ENCODE measurements around the gene GLRX5. TPM values are rescaled to one million over a fixed set of nuclear protein-coding genes. Genes with fewer than 3 reads are reported as not detected.

The GLRX5 gene
- total and polyA plus RNA-seq, 2 donors (not counting 1 experiment from before 2014, with no cell fraction given), result 28.4 to 47.6 TPM

DNA sequence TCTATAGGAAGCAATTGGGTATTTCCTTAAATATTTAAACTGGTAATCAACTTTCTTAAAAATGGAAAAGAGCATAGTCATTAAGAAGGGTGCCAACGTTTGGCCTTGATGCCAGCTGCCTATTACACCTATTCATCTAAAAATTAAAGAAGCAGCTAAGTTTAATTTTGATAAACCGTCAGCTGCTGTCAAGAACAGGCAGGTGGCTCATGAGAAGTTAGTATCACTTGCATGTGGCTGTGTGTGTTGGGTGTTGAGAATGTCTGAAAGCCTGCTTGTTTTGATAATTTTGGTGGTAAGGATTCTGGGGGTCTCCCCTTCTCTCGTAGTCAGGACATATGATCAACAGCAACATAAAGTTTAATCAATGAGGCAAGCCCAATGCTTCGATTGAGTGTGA is 6.5 kb downstream of the GLRX5 start:
- H3K4me3 ChIP-seq (replicated peaks in 1 of 4; ENCODE audit: control extremely low read depth in 1 of 4, insufficient read depth in 1 of 4, low read depth in 3 of 4, low read length in 4 of 4), result no peak overlapping the region
- no peaks in the 10 kb centered on the region for H4K20me1 ChIP-seq (ENCODE audit: control insufficient read depth, extremely low read depth, insufficient read depth, low read length)
- H3K4me1 ChIP-seq (ENCODE audit: control insufficient read depth, extremely low read depth, insufficient read depth, low read length), result peaks cover 3% of the 10 kb centered on the region
- H3K36me3 ChIP-seq (ENCODE audit: control insufficient read depth, insufficient read depth, low read length), result peaks cover 3% of the 10 kb centered on the region
- DNase-seq (ENCODE audit: low read depth in 2 of 2), result no peak
- no peak for TF ChIP-seq EZH2 (IDR thresholded peaks at IDR 0.05; ENCODE audit: low read length, missing control alignments)
- TF ChIP-seq, protein P1, sequence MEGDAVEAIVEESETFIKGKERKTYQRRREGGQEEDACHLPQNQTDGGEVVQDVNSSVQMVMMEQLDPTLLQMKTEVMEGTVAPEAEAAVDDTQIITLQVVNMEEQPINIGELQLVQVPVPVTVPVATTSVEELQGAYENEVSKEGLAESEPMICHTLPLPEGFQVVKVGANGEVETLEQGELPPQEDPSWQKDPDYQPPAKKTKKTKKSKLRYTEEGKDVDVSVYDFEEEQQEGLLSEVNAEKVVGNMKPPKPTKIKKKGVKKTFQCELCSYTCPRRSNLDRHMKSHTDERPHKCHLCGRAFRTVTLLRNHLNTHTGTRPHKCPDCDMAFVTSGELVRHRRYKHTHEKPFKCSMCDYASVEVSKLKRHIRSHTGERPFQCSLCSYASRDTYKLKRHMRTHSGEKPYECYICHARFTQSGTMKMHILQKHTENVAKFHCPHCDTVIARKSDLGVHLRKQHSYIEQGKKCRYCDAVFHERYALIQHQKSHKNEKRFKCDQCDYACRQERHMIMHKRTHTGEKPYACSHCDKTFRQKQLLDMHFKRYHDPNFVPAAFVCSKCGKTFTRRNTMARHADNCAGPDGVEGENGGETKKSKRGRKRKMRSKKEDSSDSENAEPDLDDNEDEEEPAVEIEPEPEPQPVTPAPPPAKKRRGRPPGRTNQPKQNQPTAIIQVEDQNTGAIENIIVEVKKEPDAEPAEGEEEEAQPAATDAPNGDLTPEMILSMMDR (conservative IDR thresholded peaks at IDR 0.05 in 1 of 2, IDR thresholded peaks at IDR 0.05 in 1 of 2; ENCODE audit: low read depth in 1 of 2, low read length in 2 of 2), result no peak
- H3K27ac ChIP-seq (ENCODE audit: insufficient read depth, low read length), result no peak overlapping the region
- H3K4me2 ChIP-seq (ENCODE audit: extremely low read depth, insufficient read depth, low read length), result no peak overlapping the region
- H3K27me3 ChIP-seq (ENCODE audit: control insufficient read depth, insufficient read depth, low read length), result no peaks in the 10 kb centered on the region
- H3K9ac ChIP-seq (ENCODE audit: insufficient read depth, low read length), result no peak overlapping the region
- H3K79me2 ChIP-seq (ENCODE audit: control insufficient read depth, insufficient read depth, low read length), result peaks cover 58% of the 10 kb centered on the region
- no peak overlapping the region for H2AFZ ChIP-seq (ENCODE audit: low read length)
- peaks cover 2% of the 10 kb centered on the region for H3K9me3 ChIP-seq (ENCODE audit: control insufficient read depth, insufficient read depth, low read depth, low read length)

DNA sequence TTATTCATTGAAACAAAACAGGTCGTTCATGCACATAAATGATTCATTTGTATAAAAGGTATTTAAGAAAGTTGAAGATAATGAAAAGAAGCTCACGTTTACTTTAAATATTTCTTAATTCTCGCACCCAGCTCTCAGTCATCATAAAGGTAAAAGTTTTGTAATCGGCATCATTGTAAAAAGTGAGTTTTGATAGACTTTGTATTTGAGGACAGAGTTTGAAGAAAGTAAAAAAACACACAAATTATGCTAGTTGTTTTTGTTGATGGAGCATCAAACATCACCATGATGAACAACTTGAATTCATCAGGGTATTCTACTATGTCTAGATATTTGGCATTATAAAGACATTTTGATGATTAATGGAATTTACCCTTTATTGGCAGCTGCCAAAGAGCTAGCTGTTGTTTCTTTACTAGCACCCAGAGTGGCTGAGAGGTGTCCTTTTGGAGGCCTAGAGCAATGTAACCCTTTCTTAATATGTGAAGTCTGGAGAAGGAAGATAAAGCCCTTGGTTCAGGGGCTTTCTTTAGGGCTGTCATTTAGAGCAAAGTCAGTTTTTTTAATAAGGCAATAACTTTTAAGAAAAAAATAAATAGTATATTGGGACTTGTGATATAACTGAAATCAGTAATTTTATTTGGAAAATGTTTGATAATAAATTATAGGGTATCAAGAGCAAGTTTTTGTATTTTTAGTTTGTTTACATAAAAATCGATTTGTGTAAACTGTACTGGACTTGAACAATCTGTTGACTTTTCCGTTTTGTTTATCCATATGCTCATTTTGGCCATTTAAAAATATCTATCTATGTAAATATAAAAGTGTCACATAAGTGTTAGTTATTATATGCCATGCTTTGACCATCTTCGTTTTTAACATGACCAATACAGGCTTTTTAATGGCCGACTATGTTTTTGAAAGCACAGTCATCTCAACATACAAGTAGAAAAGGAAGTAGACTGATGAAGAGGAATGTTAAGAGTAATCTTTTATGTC is 7.4 kb downstream of the GLRX5 start:
- Histone ChIP-seq H3K9ac (ENCODE audit: insufficient read depth, low read length) (no peak overlapping the region), H3K36me3 (ENCODE audit: control insufficient read depth, insufficient read depth, low read length) (peaks cover 3% of the 10 kb centered on the region), H3K9me3 (ENCODE audit: control insufficient read depth, insufficient read depth, low read depth, low read length) (peaks cover 2% of the 10 kb centered on the region), H3K4me3 (replicated peaks in 1 of 4; ENCODE audit: control extremely low read depth in 1 of 4, insufficient read depth in 1 of 4, low read depth in 3 of 4, low read length in 4 of 4) (no peak overlapping the region), H2AFZ (ENCODE audit: low read length) (no peak overlapping the region), H3K79me2 (ENCODE audit: control insufficient read depth, insufficient read depth, low read length) (peaks cover 49% of the 10 kb centered on the region), H3K27me3 (ENCODE audit: control insufficient read depth, insufficient read depth, low read length) (no peaks in the 10 kb centered on the region), H4K20me1 (ENCODE audit: control insufficient read depth, extremely low read depth, insufficient read depth, low read length) (no peaks in the 10 kb centered on the region), H3K4me1 (ENCODE audit: control insufficient read depth, extremely low read depth, insufficient read depth, low read length) (peaks cover 3% of the 10 kb centered on the region), H3K4me2 (ENCODE audit: extremely low read depth, insufficient read depth, low read length) (no peak overlapping the region), H3K27ac (ENCODE audit: insufficient read depth, low read length) (no peak overlapping the region)
- no peak for TF ChIP-seq EZH2 (IDR thresholded peaks at IDR 0.05; ENCODE audit: low read length, missing control alignments)
- TF ChIP-seq, protein P1 (conservative IDR thresholded peaks at IDR 0.05 in 1 of 2, IDR thresholded peaks at IDR 0.05 in 1 of 2; ENCODE audit: low read depth in 1 of 2, low read length in 2 of 2), result no peak
- DNase-seq (ENCODE audit: low read depth in 2 of 2), result no peak

DNA sequence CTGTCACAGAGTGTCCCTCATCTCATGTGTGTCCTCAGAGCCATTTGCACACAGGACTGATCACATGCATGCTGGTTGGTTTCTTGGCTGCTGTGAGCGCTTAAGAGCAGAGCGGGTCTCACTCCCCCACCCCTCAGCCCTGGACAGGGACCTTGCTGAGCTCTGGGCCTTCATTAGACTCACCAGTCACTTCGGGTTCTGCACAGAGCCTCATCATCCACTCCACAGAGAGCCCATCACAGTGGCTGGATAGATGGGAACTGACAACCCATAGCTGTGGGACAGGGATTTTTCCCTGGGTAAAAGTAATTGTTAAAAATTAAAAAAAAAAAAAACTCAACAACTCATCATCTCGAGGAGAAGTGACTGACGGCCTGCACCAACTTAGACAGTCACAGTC is 8.2 kb downstream of the GLRX5 start:
- Histone ChIP-seq H3K9ac (ENCODE audit: insufficient read depth, low read length) (no peak overlapping the region), H3K27ac (ENCODE audit: insufficient read depth, low read length) (no peak overlapping the region), H3K79me2 (ENCODE audit: control insufficient read depth, insufficient read depth, low read length) (peaks cover 41% of the 10 kb centered on the region), H3K4me3 (replicated peaks in 1 of 4; ENCODE audit: control extremely low read depth in 1 of 4, insufficient read depth in 1 of 4, low read depth in 3 of 4, low read length in 4 of 4) (no peak overlapping the region), H3K36me3 (ENCODE audit: control insufficient read depth, insufficient read depth, low read length) (peaks cover 3% of the 10 kb centered on the region), H3K9me3 (ENCODE audit: control insufficient read depth, insufficient read depth, low read depth, low read length) (peaks cover 2% of the 10 kb centered on the region), H3K4me2 (ENCODE audit: extremely low read depth, insufficient read depth, low read length) (no peak overlapping the region), H2AFZ (ENCODE audit: low read length) (no peak overlapping the region), H4K20me1 (ENCODE audit: control insufficient read depth, extremely low read depth, insufficient read depth, low read length) (no peaks in the 10 kb centered on the region), H3K27me3 (ENCODE audit: control insufficient read depth, insufficient read depth, low read length) (no peaks in the 10 kb centered on the region), H3K4me1 (ENCODE audit: control insufficient read depth, extremely low read depth, insufficient read depth, low read length) (peaks cover 3% of the 10 kb centered on the region)
- no peak for TF ChIP-seq EZH2 (IDR thresholded peaks at IDR 0.05; ENCODE audit: low read length, missing control alignments)
- TF ChIP-seq, protein P1 (conservative IDR thresholded peaks at IDR 0.05 in 1 of 2, IDR thresholded peaks at IDR 0.05 in 1 of 2; ENCODE audit: low read depth in 1 of 2, low read length in 2 of 2), result no peak
- DNase-seq (ENCODE audit: low read depth in 2 of 2), result no peak

All from fibroblast of lung (primary cell).